SU-DHL-6 (cell line): Measurements from ENCODE around the gene DPYSL4.

ENCODE experiments used
- H2AFZ ChIP-seq: fragments of 200-600 bp; sonication (generic); 2 replicates; pipeline ENCODE4 v1.6.1; 2014; ENCODE audit warnings: low read depth, mild to moderate bottlenecking, moderate library complexity, mixed read lengths, antibody characterized with exemption, low read length; ENCODE audit not compliant: severe bottlenecking
- H3F3A ChIP-seq: fragments of 200-600 bp; shearing (Covaris generic); 2 replicates; pipeline ENCODE4 v1.6.0; 2016; ENCODE audit warnings: antibody characterized with exemption, mild to moderate bottlenecking; ENCODE audit not compliant: insufficient read depth
- H3K27ac ChIP-seq: fragments of 200-600 bp; sonication (generic); 2 replicates; pipeline ENCODE4 v1.5.1; 2016; ENCODE audit warnings: low read depth, mild to moderate bottlenecking, low read length, moderate library complexity, mixed read lengths
- H3K27me3 ChIP-seq: fragments of 200-600 bp; sonication (generic), shearing (Covaris generic); 2 replicates; pipeline ENCODE4 v1.6.0; 2014; ENCODE audit warnings: mild to moderate bottlenecking, low read length
- H3K36me3 ChIP-seq: fragments of 200-600 bp; sonication (generic); 2 replicates; pipeline ENCODE4 v1.6.1; 2014; ENCODE audit warnings: mild to moderate bottlenecking, low read length, mixed read lengths
- H3K4me2 ChIP-seq: fragments of 300-600, 200-600 bp; shearing (Covaris generic), sonication (generic); 2 replicates; pipeline ENCODE4 v1.6.0; 2014; ENCODE audit warnings: low read length, low read depth, mild to moderate bottlenecking; ENCODE audit not compliant: poor library complexity, severe bottlenecking
- H3K4me3 ChIP-seq: fragments of 200-600 bp; sonication (generic); 2 replicates; pipeline ENCODE4 v1.5.1; 2014; ENCODE audit warnings: antibody characterized with exemption, low read length, mild to moderate bottlenecking, mixed read lengths; ENCODE audit not compliant: insufficient read depth, poor library complexity, severe bottlenecking
- H3K79me2 ChIP-seq: fragments of 200-600 bp; sonication (generic); 2 replicates; pipeline ENCODE4 v1.6.1; 2014; ENCODE audit warnings: mild to moderate bottlenecking, low read length, moderate library complexity; ENCODE audit not compliant: insufficient read depth
- H3K9ac ChIP-seq: fragments of 200-600 bp; sonication (generic); 2 replicates; pipeline ENCODE4 v1.7.0; 2014; ENCODE audit warnings: mild to moderate bottlenecking, low read length
- H3K9me2 ChIP-seq: fragments of 200-600 bp; sonication (generic); replicated peaks from 2 replicates; pipeline ENCODE4 v1.6.1; 2014; ENCODE audit warnings: low read length; ENCODE audit not compliant: insufficient read depth
- H3K9me3 ChIP-seq: fragments of 200-600 bp; sonication (generic); 2 replicates; pipeline ENCODE4 v1.6.1; 2014; ENCODE audit warnings: low read length, mixed read lengths; ENCODE audit not compliant: insufficient read depth
- H4K20me1 ChIP-seq: fragments of 200-600 bp; sonication (generic); 2 replicates; pipeline ENCODE4 v1.6.1; 2014; ENCODE audit warnings: low read depth, mild to moderate bottlenecking, antibody characterized with exemption, low read length, moderate library complexity, mixed read lengths
- EZH2phosphoT487 ChIP-seq: fragments of 200-600 bp; sonication (generic), shearing (Covaris generic); conservative IDR thresholded peaks from 2 replicates; pipeline ENCODE4 v1.6.1; 2018; ENCODE audit warnings: mild to moderate bottlenecking, antibody characterized with exemption, low read length, moderate library complexity, mixed read lengths
- TF ChIP-seq, protein P1 (sequence below): fragments of 200-600 bp; sonication (generic); IDR thresholded peaks from one replicate; pipeline ENCODE4 v1.5.1; 2017; ENCODE audit warnings: antibody characterized with exemption, mild to moderate bottlenecking, low read length, moderate library complexity; ENCODE audit not compliant: insufficient read depth, poor library complexity, severe bottlenecking

The DPYSL4 gene

DNA sequence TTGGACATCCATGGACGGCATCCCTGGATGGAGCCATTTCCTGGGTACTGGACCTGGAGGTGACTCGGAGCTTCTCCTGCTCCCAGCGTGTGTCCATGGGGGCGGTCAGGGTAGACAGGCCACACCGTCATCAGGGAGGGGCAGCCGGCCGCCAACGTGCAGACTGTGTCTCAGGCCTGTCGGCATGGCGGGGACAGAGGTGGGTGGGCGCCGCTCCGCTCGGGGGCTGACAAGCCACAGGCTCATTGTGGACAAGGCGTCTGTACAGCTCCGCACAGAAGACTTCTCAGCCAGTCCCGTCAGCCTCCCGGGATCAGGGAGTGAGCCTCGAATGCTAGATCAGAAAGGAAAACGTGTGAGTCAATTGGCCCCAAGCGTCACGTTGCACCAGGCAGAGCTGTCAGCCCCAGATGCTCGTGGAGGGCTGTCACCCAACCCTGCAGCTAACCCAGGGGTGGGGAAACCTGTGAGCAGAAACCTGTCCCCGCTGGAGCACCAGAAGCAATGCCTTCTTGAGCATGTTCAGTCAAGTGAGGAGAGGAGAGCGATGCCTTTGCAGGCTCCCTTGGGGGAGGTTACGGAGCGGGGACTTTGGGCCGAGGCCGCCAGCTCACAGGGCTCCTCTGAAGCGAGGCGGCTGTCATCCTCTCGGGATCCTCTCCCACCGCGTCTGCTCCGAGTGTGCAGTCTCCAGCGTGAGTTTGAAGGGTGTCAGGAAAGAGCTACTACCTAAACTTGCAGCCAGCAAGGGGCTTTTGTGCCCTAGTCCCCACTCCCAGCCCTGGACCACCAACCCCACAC is 16.0 kb upstream of the DPYSL4 start:
- H3K9me3 ChIP-seq, result no peaks in the 10 kb centered on the region
- TF ChIP-seq, protein P1, sequence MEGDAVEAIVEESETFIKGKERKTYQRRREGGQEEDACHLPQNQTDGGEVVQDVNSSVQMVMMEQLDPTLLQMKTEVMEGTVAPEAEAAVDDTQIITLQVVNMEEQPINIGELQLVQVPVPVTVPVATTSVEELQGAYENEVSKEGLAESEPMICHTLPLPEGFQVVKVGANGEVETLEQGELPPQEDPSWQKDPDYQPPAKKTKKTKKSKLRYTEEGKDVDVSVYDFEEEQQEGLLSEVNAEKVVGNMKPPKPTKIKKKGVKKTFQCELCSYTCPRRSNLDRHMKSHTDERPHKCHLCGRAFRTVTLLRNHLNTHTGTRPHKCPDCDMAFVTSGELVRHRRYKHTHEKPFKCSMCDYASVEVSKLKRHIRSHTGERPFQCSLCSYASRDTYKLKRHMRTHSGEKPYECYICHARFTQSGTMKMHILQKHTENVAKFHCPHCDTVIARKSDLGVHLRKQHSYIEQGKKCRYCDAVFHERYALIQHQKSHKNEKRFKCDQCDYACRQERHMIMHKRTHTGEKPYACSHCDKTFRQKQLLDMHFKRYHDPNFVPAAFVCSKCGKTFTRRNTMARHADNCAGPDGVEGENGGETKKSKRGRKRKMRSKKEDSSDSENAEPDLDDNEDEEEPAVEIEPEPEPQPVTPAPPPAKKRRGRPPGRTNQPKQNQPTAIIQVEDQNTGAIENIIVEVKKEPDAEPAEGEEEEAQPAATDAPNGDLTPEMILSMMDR, result no peak
- no peak for TF ChIP-seq EZH2phosphoT487
- no peaks in the 10 kb centered on the region for H3F3A ChIP-seq
- no peak overlapping the region for H3K9ac ChIP-seq
- no peak overlapping the region for H3K27ac ChIP-seq
- H3K4me3 ChIP-seq, result no peak overlapping the region
- no peaks in the 10 kb centered on the region for H3K27me3 ChIP-seq
- H3K4me2 ChIP-seq, result no peak overlapping the region
- no peak overlapping the region for H2AFZ ChIP-seq
- no peaks in the 10 kb centered on the region for H3K79me2 ChIP-seq
- H4K20me1 ChIP-seq, result no peaks in the 10 kb centered on the region
- H3K36me3 ChIP-seq, result no peaks in the 10 kb centered on the region
- H3K9me2 ChIP-seq, result no peaks in the 10 kb centered on the region

DNA sequence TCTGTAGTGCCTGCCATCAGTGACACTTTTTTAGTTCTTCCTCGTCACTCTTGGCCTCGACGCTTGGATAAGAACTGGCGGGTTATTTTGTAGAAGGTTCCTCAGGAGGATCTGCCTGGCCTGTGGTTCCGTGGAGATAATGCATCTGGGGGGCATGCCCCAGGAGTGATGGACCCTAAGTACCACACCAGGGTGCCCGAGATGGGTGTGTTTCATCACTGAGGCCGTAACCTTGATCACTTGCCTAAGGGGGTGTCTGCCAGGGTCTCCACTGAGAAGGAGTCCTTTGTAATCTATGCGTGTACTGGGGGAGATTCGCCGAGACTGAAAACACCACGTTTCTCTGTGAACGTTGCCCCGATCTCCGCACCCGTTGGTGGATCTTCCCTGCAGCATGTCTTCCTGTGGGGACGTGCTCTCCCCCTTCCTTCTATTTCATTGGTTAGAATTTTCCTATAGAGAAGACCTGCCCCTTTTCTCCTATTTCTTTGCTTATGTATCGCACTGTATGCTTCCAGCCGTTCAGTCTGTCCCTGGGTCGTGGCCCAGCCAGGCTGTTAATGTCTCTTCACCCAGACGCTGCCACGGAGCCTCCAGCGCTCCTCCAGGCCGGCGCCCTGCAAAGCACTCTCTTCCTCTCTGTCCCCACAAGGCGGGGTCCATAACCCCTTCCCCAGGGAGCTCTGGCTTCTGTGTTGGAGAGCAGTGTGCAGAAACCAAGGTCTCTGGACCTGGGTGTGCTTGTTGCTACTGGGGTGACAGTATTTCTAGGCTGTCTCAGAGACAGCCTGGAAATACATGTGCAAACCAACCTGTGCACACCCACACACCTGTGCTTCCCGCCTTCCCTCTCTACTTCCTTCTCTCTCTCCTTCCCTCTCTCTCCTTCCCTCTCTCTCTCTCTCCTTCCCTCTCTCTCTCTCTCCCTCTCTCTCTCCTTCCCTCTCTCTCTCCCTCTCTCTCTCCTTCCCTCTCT is 14.4 kb upstream of the DPYSL4 start:
- TF ChIP-seq EZH2phosphoT487, result no peak
- TF ChIP-seq, protein P1, result no peak
- Histone ChIP-seq H3K27me3 (no peaks in the 10 kb centered on the region), H4K20me1 (no peaks in the 10 kb centered on the region), H3K36me3 (no peaks in the 10 kb centered on the region), H3K9me2 (no peaks in the 10 kb centered on the region), H3K9me3 (no peaks in the 10 kb centered on the region), H3K9ac (no peak overlapping the region), H3F3A (no peaks in the 10 kb centered on the region), H3K4me3 (no peak overlapping the region), H3K4me2 (no peak overlapping the region), H2AFZ (no peak overlapping the region), H3K79me2 (no peaks in the 10 kb centered on the region), H3K27ac (no peak overlapping the region)

DNA sequence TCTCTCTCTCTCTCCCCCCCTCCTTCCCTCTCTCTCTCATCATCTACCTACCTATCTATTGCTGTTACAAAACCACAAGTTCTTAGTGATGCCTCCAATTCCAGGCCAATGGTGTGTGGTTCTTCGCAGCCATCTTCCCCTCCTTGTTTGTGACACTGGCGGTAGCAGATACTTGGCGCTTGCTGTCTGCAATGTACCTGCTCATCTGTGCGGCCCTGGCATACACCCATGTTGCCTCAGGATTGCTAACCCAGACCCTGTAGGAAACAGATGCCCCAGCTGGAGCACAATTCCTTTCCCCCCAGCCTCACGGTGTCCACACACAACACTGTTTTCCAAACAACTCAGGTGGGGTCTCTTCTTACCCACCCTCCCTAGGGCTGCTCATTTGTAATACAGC is 13.6 kb upstream of the DPYSL4 start:
- Histone ChIP-seq H3K36me3 (no peaks in the 10 kb centered on the region), H3K9ac (no peak overlapping the region), H3K27me3 (no peaks in the 10 kb centered on the region), H3K27ac (no peak overlapping the region), H3K4me2 (no peak overlapping the region), H4K20me1 (no peaks in the 10 kb centered on the region), H3F3A (no peaks in the 10 kb centered on the region), H3K4me3 (no peak overlapping the region), H3K79me2 (no peaks in the 10 kb centered on the region), H3K9me2 (no peaks in the 10 kb centered on the region), H3K9me3 (no peaks in the 10 kb centered on the region), H2AFZ (no peak overlapping the region)
- TF ChIP-seq, protein P1, result no peak
- no peak for TF ChIP-seq EZH2phosphoT487
